Osteoblast (primary cell): Measurements from ENCODE around the gene KRTAP10-9. TPM values are rescaled to one million over a fixed set of nuclear protein-coding genes. Genes with fewer than 3 reads are reported as not detected.
"Not testable (repeated sequence)": the region's sequence is repeated elsewhere in the genome, so short reads cannot be mapped to it uniquely, and the experiment has no call there.

Experiments used
- DNase-seq: peaks from one replicate; pipeline ENCODE4 v3.0.0; 2011; ENCODE audit warnings: low spot score, mixed read lengths; ENCODE audit not compliant: insufficient read length; ENCODE audit errors: missing footprints
- H2AFZ ChIP-seq: 2 replicates; pipeline ENCODE4 v1.6.0; 2011; ENCODE audit warnings: mild to moderate bottlenecking, low read length
- H3K27ac ChIP-seq: 2 replicates; pipeline ENCODE4 v1.5.1; 2011; ENCODE audit warnings: mild to moderate bottlenecking, low read depth, low read length, moderate library complexity
- H3K27me3 ChIP-seq: 2 replicates; pipeline ENCODE4 v1.6.0; 2012; ENCODE audit warnings: mild to moderate bottlenecking, control low read depth, inconsistent platforms, low read length, moderate library complexity; ENCODE audit not compliant: insufficient read depth
- H3K36me3 ChIP-seq: 2 replicates; pipeline ENCODE4 v1.5.1; 2011; ENCODE audit warnings: mild to moderate bottlenecking, low read length, control low read depth, moderate library complexity; ENCODE audit not compliant: insufficient read depth
- H3K4me1 ChIP-seq: 2 replicates; pipeline ENCODE4 v1.5.1; 2011; ENCODE audit warnings: mild to moderate bottlenecking, low read length, control low read depth, moderate library complexity; ENCODE audit not compliant: insufficient read depth
- H3K4me2 ChIP-seq: 2 replicates; pipeline ENCODE4 v1.6.0; 2011; ENCODE audit warnings: mild to moderate bottlenecking, low read length; ENCODE audit not compliant: insufficient read depth
- H3K4me3 ChIP-seq: fragments of 200-600 bp; sonication (generic); 3 replicates; pipeline ENCODE4 v1.5.1; 2012; ENCODE audit warnings: mild to moderate bottlenecking, low read length, inconsistent platforms; ENCODE audit not compliant: insufficient read depth
- H3K79me2 ChIP-seq: 2 replicates; pipeline ENCODE4 v1.6.0; 2012; ENCODE audit warnings: mild to moderate bottlenecking, low read length, control low read depth, inconsistent platforms; ENCODE audit not compliant: insufficient read depth
- H3K9me3 ChIP-seq: 2 replicates; pipeline ENCODE4 v1.5.1; 2011; ENCODE audit warnings: low read depth, low read length, control low read depth
- H4K20me1 ChIP-seq: 2 replicates; pipeline ENCODE4 v1.6.0; 2012; ENCODE audit warnings: mild to moderate bottlenecking, low read length, control low read depth; ENCODE audit not compliant: insufficient read depth
- CTCF ChIP-seq: IDR thresholded peaks from 2 replicates; pipeline ENCODE4 v1.5.1; 2011; ENCODE audit warnings: mild to moderate bottlenecking, low read depth, low read length, moderate library complexity; ENCODE audit errors: extremely low read depth
- total RNA-seq: library from RNA; depleted of rRNA; stranded (reverse); fragments of >200 nt; gene quantifications from 2 replicates; pipeline ENCODE4 v1.2.3, GENCODE V29; 2012

KRTAP10-9 gene
- total RNA-seq = not detected in 2 replicates

GRCh38 chr21:44626673-44627143, at the start of gene KRTAP10-9:
TSS of gene KRTAP10-9 (plus strand) at chr21:44627093. CDS start at chr21:44627172, 79 bp downstream.
- Histone ChIP-seq H3K27me3 (no peaks in the 10 kb centered on the region), H3K27ac (no peak within 1 kb of the TSS), H3K36me3 (no peaks in the 10 kb centered on the region), H3K4me3 (no peak within 1 kb of the TSS), H3K4me2 (no peak within 1 kb of the TSS), H3K79me2 (no peaks in the 10 kb centered on the region), H4K20me1 (no peaks in the 10 kb centered on the region), H2AFZ (no peak within 1 kb of the TSS), H3K4me1 (no peaks in the 10 kb centered on the region), H3K9me3 (no peaks in the 10 kb centered on the region)
- no peak for DNase-seq
- TF ChIP-seq CTCF = no peak

GRCh38 chr21:44578371-44579055, 48.4 kb upstream of the KRTAP10-9 start:
- no peak for TF ChIP-seq CTCF
- Histone ChIP-seq H3K79me2 (no peaks in the 10 kb centered on the region), H3K4me3 (no peak overlapping the region), H3K36me3 (no peaks in the 10 kb centered on the region), H3K4me2 (no peak overlapping the region), H2AFZ (no peak overlapping the region), H3K4me1 (no peaks in the 10 kb centered on the region), H3K27me3 (no peaks in the 10 kb centered on the region), H3K27ac (no peak overlapping the region), H4K20me1 (no peaks in the 10 kb centered on the region), H3K9me3 (no peaks in the 10 kb centered on the region)
- no peak for DNase-seq

GRCh38 chr21:44579056-44579832, 47.6 kb upstream of the KRTAP10-9 start:
- Histone ChIP-seq H3K9me3 (no peaks in the 10 kb centered on the region), H3K4me3 (no peak overlapping the region), H3K79me2 (no peaks in the 10 kb centered on the region), H3K27me3 (no peaks in the 10 kb centered on the region), H3K27ac (no peak overlapping the region), H3K4me2 (no peak overlapping the region), H2AFZ (no peak overlapping the region), H3K4me1 (no peaks in the 10 kb centered on the region), H3K36me3 (no peaks in the 10 kb centered on the region), H4K20me1 (no peaks in the 10 kb centered on the region)
- TF ChIP-seq CTCF = no peak
- DNase-seq = no peak

- TF ChIP-seq CTCF = no peak
- Histone ChIP-seq H3K36me3 (no peaks in the 10 kb centered on the region), H3K4me2 (no peak overlapping the region), H3K27ac (no peak overlapping the region), H3K9me3 (no peaks in the 10 kb centered on the region), H3K79me2 (no peaks in the 10 kb centered on the region), H2AFZ (no peak overlapping the region), H3K4me3 (no peak overlapping the region), H3K4me1 (no peaks in the 10 kb centered on the region), H4K20me1 (no peaks in the 10 kb centered on the region), H3K27me3 (no peaks in the 10 kb centered on the region)
- no peak for DNase-seq
Measured at GRCh38 chr21:44579833-44580144, 47.1 kb upstream of the KRTAP10-9 start.

- not testable (repeated sequence) for H2AFZ ChIP-seq, H3K27me3 ChIP-seq, H3K79me2 ChIP-seq, H3K4me1 ChIP-seq, DNase-seq, H4K20me1 ChIP-seq, H3K4me3 ChIP-seq, H3K36me3 ChIP-seq, H3K4me2 ChIP-seq, H3K27ac ChIP-seq, H3K9me3 ChIP-seq
Measured at GRCh38 chr21:44580231-44580821, 46.6 kb upstream of the KRTAP10-9 start, which contains the start of gene KRTAP10-5. TSS of gene KRTAP10-5 (minus strand) at chr21:44580604. CDS start at chr21:44580578, 26 bp downstream.
